H1 (cell line): ENCODE results near the gene GGA2. TPM values are rescaled to one million over a fixed set of nuclear protein-coding genes. Genes with fewer than 3 reads are reported as not detected.

Source experiments
- CTCF ChIA-PET: fragments of 300-600 bp; sonication (Branson Sonifier 250); formaldehyde crosslinking; loops from one replicate; lab custom pipeline; 2021; ENCODE audit not compliant: partially characterized antibody; lab: Charles Lee
- POLR2A ChIA-PET: fragments of 300-600 bp; sonication (Branson Sonifier 250); formaldehyde crosslinking; loops from one replicate; lab custom pipeline; 2021; ENCODE audit warnings: inconsistent platforms; ENCODE audit not compliant: partially characterized antibody; lab: Charles Lee
- DNase-seq, 2 experiments: peaks; one replicate each; pipeline versions ENCODE4 v3.0.0 to v3.0.0-alpha.2; 2010 to 2022; ENCODE audit warnings: low spot score in 2 of 2, low read depth in 1 of 2, mixed read lengths in 1 of 2
- FAIRE-seq: peaks from 2 replicates; lab custom pipeline; 2011; peaks lifted over from hg19 to GRCh38; lab: Jason Lieb, UNC
- H2AFZ ChIP-seq: 2 replicates; pipeline ENCODE4 v1.8.1; 2012; ENCODE audit warnings: low read length, inconsistent platforms
- H2AK5ac ChIP-seq: 2 replicates; pipeline ENCODE4 v1.6.1; 2013; ENCODE audit warnings: low read depth, low read length
- H2BK120ac ChIP-seq: replicated peaks from 2 replicates; pipeline ENCODE3; 2013; ENCODE audit warnings: low read depth, low read length, inconsistent platforms
- H2BK12ac ChIP-seq: 2 replicates; pipeline ENCODE4 v1.6.1; 2013; ENCODE audit warnings: low read depth, low read length
- H2BK15ac ChIP-seq: 2 replicates; pipeline ENCODE4 v1.6.1; 2013; ENCODE audit warnings: low read length
- H2BK20ac ChIP-seq: 2 replicates; pipeline ENCODE4 v1.6.1; 2013; ENCODE audit warnings: low read length
- H2BK5ac ChIP-seq: 2 replicates; pipeline ENCODE4 v1.6.1; 2013; ENCODE audit warnings: low read depth, low read length
- H3K14ac ChIP-seq: 2 replicates; pipeline ENCODE4 v1.6.1; 2013; ENCODE audit warnings: inconsistent platforms; ENCODE audit not compliant: insufficient read length
- H3K18ac ChIP-seq: 2 replicates; pipeline ENCODE4 v1.6.1; 2013; ENCODE audit warnings: low read length; ENCODE audit errors: extremely low read depth
- H3K23ac ChIP-seq: 2 replicates; pipeline ENCODE4 v1.6.1; 2013; ENCODE audit warnings: inconsistent platforms; ENCODE audit not compliant: insufficient read length
- H3K23me2 ChIP-seq: 2 replicates; pipeline ENCODE4 v1.6.1; 2013; ENCODE audit warnings: low read depth, low read length
- H3K27ac ChIP-seq: 2 replicates; pipeline ENCODE4 v1.6.1; 2011; ENCODE audit warnings: low read depth, low read length, inconsistent platforms
- H3K27me3 ChIP-seq, 4 experiments: replicated peaks in 1 of 4; 1 replicate in 1 of 4; 2 replicates in 3 of 4; pipeline versions ENCODE4 v1.6.1 to v1.8.1; 2011 to 2013; ENCODE audit warnings: low read length in 3 of 4, mild to moderate bottlenecking in 3 of 4, inconsistent platforms in 2 of 4, mixed read lengths in 2 of 4, moderate library complexity in 1 of 4; ENCODE audit not compliant: control insufficient read depth in 3 of 4, insufficient read depth in 3 of 4; ENCODE audit errors: extremely low read depth in 1 of 4
- H3K36me3 ChIP-seq, 4 experiments: 2 replicates each; pipeline versions ENCODE4 v1.6.1 to v1.8.1; 2011 to 2013; ENCODE audit warnings: mild to moderate bottlenecking in 4 of 4, low read length in 3 of 4, moderate library complexity in 2 of 4, control low read depth in 1 of 4, inconsistent platforms in 1 of 4; ENCODE audit not compliant: insufficient read depth in 4 of 4, control insufficient read depth in 2 of 4
- H3K4ac ChIP-seq: replicated peaks from 2 replicates; pipeline ENCODE3; 2013; ENCODE audit warnings: low read length, low read depth, mixed read lengths, inconsistent platforms; ENCODE audit not compliant: insufficient read length
- H3K4me1 ChIP-seq, 4 experiments: replicated peaks in 1 of 4; 1 replicate in 1 of 4; 2 replicates in 3 of 4; pipeline versions ENCODE4 v1.6.1 to v1.8.1; 2011 to 2013; ENCODE audit warnings: low read length in 3 of 4, inconsistent platforms in 2 of 4, mixed read lengths in 1 of 4; ENCODE audit not compliant: insufficient read depth in 4 of 4, control insufficient read depth in 3 of 4
- H3K4me2 ChIP-seq, 2 experiments: 2 replicates each; pipeline versions ENCODE4 v1.6.1 to v1.8.1; 2011 to 2013; ENCODE audit warnings: low read depth in 2 of 2, low read length in 2 of 2, control low read depth in 1 of 2, inconsistent platforms in 1 of 2, mild to moderate bottlenecking in 1 of 2; ENCODE audit not compliant: insufficient read depth in 1 of 2
- H3K4me3 ChIP-seq, 4 experiments: fragments of 200-600, 300-600 bp in 1 of 4; sonication (generic), shearing (Covaris generic), sonication (Bioruptor Twin) in 1 of 4; 2 replicates each; pipeline versions ENCODE4 v1.5.1 to v1.8.1; 2011 to 2016; ENCODE audit warnings: low read length in 4 of 4, low read depth in 3 of 4, control low read depth in 2 of 4, inconsistent platforms in 2 of 4, mild to moderate bottlenecking in 2 of 4, mixed read lengths in 1 of 4, moderate library complexity in 1 of 4; ENCODE audit not compliant: insufficient read depth in 2 of 4; ENCODE audit errors: extremely low read depth in 1 of 4
- H3K56ac ChIP-seq: replicated peaks from 2 replicates; pipeline ENCODE3; 2013; ENCODE audit warnings: low read depth, mild to moderate bottlenecking, mixed read lengths, low read length, inconsistent platforms; ENCODE audit not compliant: insufficient read length
- H3K79me1 ChIP-seq: 2 replicates; pipeline ENCODE4 v1.6.1; 2013; ENCODE audit warnings: low read depth, low read length, control low read depth
- H3K79me2 ChIP-seq, 2 experiments: 2 replicates each; pipeline versions ENCODE4 v1.6.1 to v1.8.1; 2012 to 2013; ENCODE audit warnings: low read length in 2 of 2, mild to moderate bottlenecking in 2 of 2, inconsistent platforms in 1 of 2; ENCODE audit not compliant: insufficient read depth in 2 of 2, control insufficient read depth in 1 of 2
- H3K9ac ChIP-seq, 4 experiments: replicated peaks in 1 of 4; 1 replicate in 1 of 4; 2 replicates in 3 of 4; pipeline versions ENCODE4 v1.6.1 to v1.8.1; 2011 to 2013; ENCODE audit warnings: low read depth in 3 of 4, low read length in 3 of 4, control low read depth in 2 of 4, mild to moderate bottlenecking in 2 of 4, moderate library complexity in 2 of 4, inconsistent platforms in 1 of 4; ENCODE audit errors: extremely low read depth in 1 of 4
- H3K9me3 ChIP-seq, 2 experiments: 2 replicates each; pipeline versions ENCODE4 v1.6.1 to v1.8.1; 2012 to 2013; ENCODE audit warnings: mild to moderate bottlenecking in 2 of 2, moderate library complexity in 2 of 2, control low read depth in 1 of 2, inconsistent platforms in 1 of 2, low read depth in 1 of 2, low read length in 1 of 2, mixed read lengths in 1 of 2; ENCODE audit not compliant: insufficient read depth in 2 of 2
- H4K20me1 ChIP-seq, 2 experiments: replicated peaks in 1 of 2; 2 replicates each; pipeline versions ENCODE3 to v1.8.1; 2011 to 2013; ENCODE audit warnings: inconsistent platforms in 2 of 2, low read length in 2 of 2, mild to moderate bottlenecking in 1 of 2; ENCODE audit not compliant: insufficient read depth in 2 of 2, control insufficient read depth in 1 of 2
- H4K5ac ChIP-seq: 2 replicates; pipeline ENCODE4 v1.6.1; 2013; ENCODE audit warnings: low read length, low read depth, mixed read lengths, inconsistent platforms; ENCODE audit not compliant: insufficient read length
- H4K8ac ChIP-seq: 2 replicates; pipeline ENCODE4 v1.8.0; 2013; ENCODE audit warnings: mild to moderate bottlenecking, moderate library complexity, low read length, inconsistent platforms; ENCODE audit not compliant: insufficient read depth; ENCODE audit errors: extremely low read depth
- H4K91ac ChIP-seq: replicated peaks from 2 replicates; pipeline ENCODE3; 2013; ENCODE audit warnings: low read length, mixed read lengths, inconsistent platforms; ENCODE audit not compliant: insufficient read length
- ASH2L ChIP-seq: fragments of 200-600, 300-600 bp; sonication (generic); IDR thresholded peaks from one replicate; pipeline ENCODE4 v1.7.1; 2017; ENCODE audit warnings: low read length
- CEBPB ChIP-seq: IDR thresholded peaks from 2 replicates; pipeline ENCODE4 v1.6.1; 2012; ENCODE audit warnings: low read depth, low read length
- CHD1 ChIP-seq: IDR thresholded peaks from 2 replicates; pipeline ENCODE4 v1.6.1; 2012; ENCODE audit warnings: low read depth, low read length, improper control_type of control experiment
- CHD2 ChIP-seq: IDR thresholded peaks from 2 replicates; pipeline ENCODE4 v1.6.1; 2012; ENCODE audit warnings: low read length, improper control_type of control experiment
- CTBP2 ChIP-seq: IDR thresholded peaks from 2 replicates; pipeline ENCODE4 v1.7.0; 2011; ENCODE audit warnings: borderline replicate concordance, mild to moderate bottlenecking, moderate library complexity, mixed read lengths, low read length; ENCODE audit not compliant: insufficient read depth, insufficient read length
- HDAC6 ChIP-seq: IDR thresholded peaks from one replicate; pipeline ENCODE4 v1.7.1; 2012; ENCODE audit warnings: low read depth, mild to moderate bottlenecking, inconsistent platforms, low read length, moderate library complexity
- JUN ChIP-seq: IDR thresholded peaks from 2 replicates; pipeline ENCODE4 v1.6.1; 2011; ENCODE audit warnings: low read depth, mild to moderate bottlenecking, improper control_type of control experiment, low read length
- MAX ChIP-seq: IDR thresholded peaks from 2 replicates; pipeline ENCODE4 v1.6.1; 2012; ENCODE audit warnings: inconsistent platforms
- POU5F1 ChIP-seq: IDR thresholded peaks from 2 replicates; pipeline ENCODE4 v1.6.1; 2011; ENCODE audit warnings: low read depth, mild to moderate bottlenecking, low read length, moderate library complexity
- RXRA ChIP-seq: IDR thresholded peaks from 2 replicates; pipeline ENCODE4 v1.6.1; 2011; ENCODE audit warnings: low read depth, mild to moderate bottlenecking, low read length, moderate library complexity; ENCODE audit not compliant: insufficient read depth
- SP2 ChIP-seq: IDR thresholded peaks from 2 replicates; pipeline ENCODE4 v1.6.1; 2012; ENCODE audit warnings: mild to moderate bottlenecking, low read length, inconsistent platforms
- SRF ChIP-seq: IDR thresholded peaks from 2 replicates; pipeline ENCODE4 v1.6.1; 2011; ENCODE audit warnings: mild to moderate bottlenecking, low read depth, low read length, moderate library complexity
- WGBS, 2 experiments: shearing (Covaris generic) in 1 of 2; methylation state at CpG; one replicate each; pipeline versions ENCODE4 v1.1.6 to v1.1.7; 2013 to 2015; ENCODE audit warnings: low lambda C conversion rate in 2 of 2, mixed read lengths in 2 of 2, inconsistent platforms in 1 of 2, low coverage in 1 of 2, missing lambda C conversion rate in 1 of 2; ENCODE audit not compliant: insufficient replicate concordance in 2 of 2, insufficient coverage in 1 of 2, insufficient read length in 1 of 2; ENCODE audit errors: extremely low coverage in 1 of 2, missing lambda C conversion rate in 1 of 2; 5-methylcytosine and 5-hydroxymethylcytosine counted together
- polyA plus RNA-seq, 7 experiments: library from polyadenylated mRNA; depleted of rRNA in 3 of 7; stranded (reverse) in 5 of 7; unstranded in 2 of 7; fragments of >200 nt in 5 of 7; fragments of 200-250 nt in 2 of 7; gene quantifications; 1 replicate in 5 of 7; 2 replicates in 1 of 7; 4 replicates in 1 of 7; pipeline versions ENCODE4 v1.2.1 to v1.2.3, GENCODE V29; 2011 to 2013; ENCODE audit warnings: missing spikeins in 2 of 7, mixed read lengths in 2 of 7
- total RNA-seq: library from RNA; stranded (reverse); fragmentation: NEBNext Ultra II Directional; extraction: Animal tissue kit (Norgen Biotek cat#: 25700); gene quantifications from 2 replicates; pipeline ENCODE4 v1.2.1, GENCODE V29; 2021
- TF ChIP-seq, protein P1 (sequence below): IDR thresholded peaks from 2 replicates; pipeline ENCODE4 v1.6.1; 2011; ENCODE audit warnings: low read depth, mild to moderate bottlenecking, low read length; ENCODE audit not compliant: insufficient read depth

Gene GGA2
- total and polyA plus RNA-seq, 2 of the 8 experiments (the other 6 are each of a cell fraction or from before 2014, with no cell fraction given): 65.8 to 114 TPM

DNA sequence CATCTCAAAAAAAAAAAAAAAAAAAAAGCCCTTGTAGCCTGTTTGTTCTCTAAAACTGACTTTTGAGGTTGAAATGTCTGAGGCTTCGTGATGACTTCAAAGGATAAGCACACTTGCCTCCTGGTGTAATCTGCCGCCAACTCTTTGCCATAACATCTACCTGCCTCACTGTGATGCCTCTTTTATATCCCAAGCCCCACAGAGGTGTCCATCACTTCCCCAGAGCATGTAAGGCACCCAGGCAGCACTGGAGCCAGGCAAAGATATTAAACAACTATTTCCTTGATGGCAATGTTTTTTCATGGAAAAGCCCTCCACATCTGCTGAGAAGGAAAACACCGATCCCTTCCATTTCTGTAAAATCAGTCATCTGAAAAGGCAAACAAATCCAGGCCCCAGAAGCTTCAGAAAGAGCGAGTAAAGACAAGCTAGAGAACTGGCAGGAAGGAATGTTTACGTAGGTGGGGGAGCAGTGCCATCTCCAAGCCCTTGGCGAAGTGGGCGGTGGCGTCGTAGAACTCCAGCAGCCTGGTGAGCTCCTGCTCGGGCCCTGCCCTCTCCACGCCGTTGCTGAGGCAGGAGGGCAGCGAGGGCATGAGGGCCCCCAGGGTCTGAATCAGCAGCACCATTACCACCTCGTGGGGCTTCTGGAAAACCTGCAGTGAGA lies 85.9 kb downstream of the GGA2 start:
- H3K36me3 ChIP-seq: no peaks in the 10 kb centered on the region; a peak in 2 of 8 replicates
- no peak overlapping the region for H2AK5ac ChIP-seq
- H4K5ac ChIP-seq: no peak overlapping the region
- H3K18ac ChIP-seq: no peak overlapping the region
- H4K91ac ChIP-seq: no peak overlapping the region
- no peak overlapping the region for H3K23ac ChIP-seq
- no peaks in the 10 kb centered on the region for H3K79me2 ChIP-seq
- H2BK20ac ChIP-seq: no peak overlapping the region
- H3K27ac ChIP-seq: no peak overlapping the region
- no peak overlapping the region for H3K14ac ChIP-seq
- DNase-seq: no peak
- H3K9ac ChIP-seq: no peak overlapping the region
- H2BK15ac ChIP-seq: no peak overlapping the region
- no peak overlapping the region for H3K56ac ChIP-seq
- H2BK5ac ChIP-seq: no peak overlapping the region
- no peaks in the 10 kb centered on the region for H3K9me3 ChIP-seq
- 88% methylated on average over 14 of the region's 14 CpGs; no CpG with 5 or more reads in 1 of the 2 experiments for WGBS, 2 experiments
- H3K4ac ChIP-seq: no peak overlapping the region
- no peaks in the 10 kb centered on the region for H4K20me1 ChIP-seq
- ChIA-PET CTCF (interaction anchor here (0.5 to 3.8 kb wide), 9 partner anchors 10 to 128 kb away, joined by 3 to 49 read pairs (median 3); partner anchors contain the start of gene SCNN1B), POLR2A (interaction anchor here (0.9 to 1.1 kb wide), 2 partner anchors 15 to 53 kb away, joined by 3 read pairs; no protein-coding TSS in a partner anchor)
- H3K23me2 ChIP-seq: no peaks in the 10 kb centered on the region
- no peak overlapping the region for H2AFZ ChIP-seq
- H3K27me3 ChIP-seq: no peaks in the 10 kb centered on the region
- no peak for FAIRE-seq
- H4K8ac ChIP-seq: no peak overlapping the region
- H3K4me2 ChIP-seq: no peak overlapping the region
- H3K4me1 ChIP-seq: peaks cover 0 to 2% (median 0%) of the 10 kb centered on the region in 4 experiments; a peak in 1 of 7 replicates
- H2BK120ac ChIP-seq: no peak overlapping the region
- H3K4me3 ChIP-seq: no peak overlapping the region
- H2BK12ac ChIP-seq: no peak overlapping the region
- H3K79me1 ChIP-seq: no peaks in the 10 kb centered on the region
- TF ChIP-seq, protein P1, sequence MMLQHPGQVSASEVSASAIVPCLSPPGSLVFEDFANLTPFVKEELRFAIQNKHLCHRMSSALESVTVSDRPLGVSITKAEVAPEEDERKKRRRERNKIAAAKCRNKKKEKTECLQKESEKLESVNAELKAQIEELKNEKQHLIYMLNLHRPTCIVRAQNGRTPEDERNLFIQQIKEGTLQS: no peak
- no peak for TF ChIP-seq CHD1
- no peak for TF ChIP-seq HDAC6
- no peak for TF ChIP-seq MAX
- TF ChIP-seq SRF: no peak
- no peak for TF ChIP-seq CTBP2
- no peak for TF ChIP-seq ASH2L
- no peak for TF ChIP-seq CEBPB
- no peak for TF ChIP-seq JUN
- no peak for TF ChIP-seq POU5F1
- TF ChIP-seq CHD2: no peak
- no peak for TF ChIP-seq SP2
- no peak for TF ChIP-seq RXRA
